OCI-LY1 (cell line): Measurements from ENCODE around the gene AGTRAP.

Experiments used
- H2AFZ ChIP-seq: fragments of 200-600 bp; sonication (generic), shearing (Covaris generic); 2 replicates; pipeline ENCODE4 v1.6.0; 2014; ENCODE audit warnings: antibody characterized with exemption, mild to moderate bottlenecking, low read length
- H3F3A ChIP-seq: fragments of 200-600 bp; sonication (generic), shearing (Covaris generic); 2 replicates; pipeline ENCODE4 v1.6.0; 2014; ENCODE audit warnings: mild to moderate bottlenecking, antibody characterized with exemption, low read length, moderate library complexity; ENCODE audit not compliant: insufficient read depth
- H3K27ac ChIP-seq: fragments of 200-600 bp; sonication (generic); 2 replicates; pipeline ENCODE4 v1.5.1; 2014; ENCODE audit warnings: low read length, mixed run types, mild to moderate bottlenecking, low read depth; ENCODE audit not compliant: poor library complexity, severe bottlenecking
- H3K27me3 ChIP-seq: fragments of 200-600 bp; sonication (generic); 2 replicates; pipeline ENCODE4 v1.6.0; 2014; ENCODE audit warnings: antibody characterized with exemption, mild to moderate bottlenecking, low read length, moderate library complexity; ENCODE audit not compliant: insufficient read depth
- H3K36me3 ChIP-seq: fragments of 200-600 bp; sonication (generic); 2 replicates; pipeline ENCODE4 v1.6.1; 2014; ENCODE audit warnings: mild to moderate bottlenecking, antibody characterized with exemption, low read length, moderate library complexity, mixed read lengths; ENCODE audit not compliant: insufficient read depth
- H3K4me1 ChIP-seq: fragments of 200-600 bp; sonication (generic); 2 replicates; pipeline ENCODE4 v1.5.1; 2014; ENCODE audit warnings: mild to moderate bottlenecking, low read length, moderate library complexity; ENCODE audit not compliant: insufficient read depth, severe bottlenecking
- H3K4me2 ChIP-seq: fragments of 200-600 bp; sonication (generic), shearing (Covaris generic); 2 replicates; pipeline ENCODE4 v1.6.1; 2014; ENCODE audit warnings: low read length
- H3K4me3 ChIP-seq: fragments of 200-600 bp; sonication (generic); 2 replicates; pipeline ENCODE4 v1.5.1; 2014; ENCODE audit warnings: low read length, low read depth, mild to moderate bottlenecking, mixed read lengths; ENCODE audit not compliant: poor library complexity, severe bottlenecking
- H3K79me2 ChIP-seq: fragments of 200-600 bp; shearing (Covaris generic); 2 replicates; pipeline ENCODE4 v1.6.1; 2016; ENCODE audit warnings: mixed run types, low read length, mixed read lengths; ENCODE audit not compliant: insufficient read depth
- H3K9ac ChIP-seq: fragments of 200-600 bp; sonication (generic), shearing (Covaris generic); 2 replicates; pipeline ENCODE4 v1.6.1; 2014; ENCODE audit warnings: mild to moderate bottlenecking, low read length, mixed read lengths
- H3K9me2 ChIP-seq: fragments of 200-600 bp; sonication (generic), shearing (Covaris generic); 2 replicates; pipeline ENCODE4 v1.6.1; 2014; ENCODE audit warnings: low read depth, mild to moderate bottlenecking, low read length, mixed read lengths
- H3K9me3 ChIP-seq: fragments of 200-600 bp; shearing (Covaris generic); 2 replicates; pipeline ENCODE4 v1.6.1; 2014; ENCODE audit warnings: low read length, mixed read lengths
- H4K20me1 ChIP-seq: fragments of 200-600 bp; sonication (generic), shearing (Covaris generic); 2 replicates; pipeline ENCODE4 v1.6.0; 2016; ENCODE audit warnings: mild to moderate bottlenecking, low read length; ENCODE audit not compliant: insufficient read depth
- EZH2 ChIP-seq: fragments of 200-600 bp; sonication (generic), shearing (Covaris generic); IDR thresholded peaks from 2 replicates; pipeline ENCODE4 v1.8.0; 2017; ENCODE audit warnings: borderline replicate concordance, mixed run types, mild to moderate bottlenecking, antibody characterized with exemption, low read length, moderate library complexity, mixed read lengths
- TF ChIP-seq, protein P1 (sequence below): fragments of 200-600 bp; sonication (generic), shearing (Covaris generic); IDR thresholded peaks from 2 replicates; pipeline ENCODE4 v1.5.1; 2017; ENCODE audit warnings: mild to moderate bottlenecking, antibody characterized with exemption, low read length, moderate library complexity, mixed read lengths

The AGTRAP gene

GRCh38 chr1:11778844-11779623 is 43.1 kb downstream of the AGTRAP start:
- TF ChIP-seq, protein P1, sequence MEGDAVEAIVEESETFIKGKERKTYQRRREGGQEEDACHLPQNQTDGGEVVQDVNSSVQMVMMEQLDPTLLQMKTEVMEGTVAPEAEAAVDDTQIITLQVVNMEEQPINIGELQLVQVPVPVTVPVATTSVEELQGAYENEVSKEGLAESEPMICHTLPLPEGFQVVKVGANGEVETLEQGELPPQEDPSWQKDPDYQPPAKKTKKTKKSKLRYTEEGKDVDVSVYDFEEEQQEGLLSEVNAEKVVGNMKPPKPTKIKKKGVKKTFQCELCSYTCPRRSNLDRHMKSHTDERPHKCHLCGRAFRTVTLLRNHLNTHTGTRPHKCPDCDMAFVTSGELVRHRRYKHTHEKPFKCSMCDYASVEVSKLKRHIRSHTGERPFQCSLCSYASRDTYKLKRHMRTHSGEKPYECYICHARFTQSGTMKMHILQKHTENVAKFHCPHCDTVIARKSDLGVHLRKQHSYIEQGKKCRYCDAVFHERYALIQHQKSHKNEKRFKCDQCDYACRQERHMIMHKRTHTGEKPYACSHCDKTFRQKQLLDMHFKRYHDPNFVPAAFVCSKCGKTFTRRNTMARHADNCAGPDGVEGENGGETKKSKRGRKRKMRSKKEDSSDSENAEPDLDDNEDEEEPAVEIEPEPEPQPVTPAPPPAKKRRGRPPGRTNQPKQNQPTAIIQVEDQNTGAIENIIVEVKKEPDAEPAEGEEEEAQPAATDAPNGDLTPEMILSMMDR: no peak
- TF ChIP-seq EZH2: no peak
- Histone ChIP-seq H4K20me1 (no peaks in the 10 kb centered on the region), H3K9ac (no peak overlapping the region), H2AFZ (no peak overlapping the region), H3K27ac (no peak overlapping the region), H3K36me3 (no peaks in the 10 kb centered on the region), H3K4me1 (peaks cover 8% of the 10 kb centered on the region), H3K9me2 (no peaks in the 10 kb centered on the region), H3K79me2 (no peaks in the 10 kb centered on the region), H3K4me2 (no peak overlapping the region), H3K27me3 (no peaks in the 10 kb centered on the region), H3F3A (no peaks in the 10 kb centered on the region), H3K4me3 (no peak overlapping the region), H3K9me3 (no peaks in the 10 kb centered on the region)

DNA sequence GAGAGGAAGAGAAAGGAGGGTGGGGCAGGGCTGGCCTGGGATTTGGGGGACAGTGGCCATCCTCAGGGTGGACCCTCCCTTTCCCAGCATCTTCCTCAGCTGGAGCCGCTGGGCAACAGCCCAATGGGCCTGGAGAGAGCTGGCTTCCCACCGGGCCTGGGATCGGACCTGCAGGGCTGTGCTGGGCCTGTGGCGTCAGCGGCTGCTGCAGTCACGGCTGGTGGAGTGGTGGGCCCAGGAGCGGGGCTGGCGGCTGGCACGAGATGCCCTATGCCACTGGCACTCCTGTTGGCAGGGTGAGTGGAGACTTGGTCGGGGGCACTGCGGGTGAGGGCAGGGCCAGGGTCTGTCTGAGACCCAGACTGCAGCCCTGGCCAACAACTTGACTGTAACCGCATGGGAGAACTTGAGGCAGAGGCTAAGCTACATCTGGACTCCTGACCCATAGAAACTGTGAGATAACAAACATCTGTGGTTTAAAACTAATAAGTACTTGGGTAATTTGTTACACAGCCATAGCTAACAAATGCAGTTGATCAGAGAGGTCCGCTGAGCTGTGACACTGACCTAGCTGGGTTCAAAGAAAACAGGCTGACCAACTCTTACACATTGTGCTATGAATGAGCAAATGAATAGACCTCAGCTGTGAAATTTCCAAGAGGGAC is 43.9 kb downstream of the AGTRAP start:
- no peaks in the 10 kb centered on the region for H3F3A ChIP-seq
- H4K20me1 ChIP-seq: no peaks in the 10 kb centered on the region
- H3K27ac ChIP-seq: no peak overlapping the region
- no peak overlapping the region for H3K4me3 ChIP-seq
- no peaks in the 10 kb centered on the region for H3K27me3 ChIP-seq
- no peaks in the 10 kb centered on the region for H3K79me2 ChIP-seq
- H3K4me1 ChIP-seq: peaks cover 14% of the 10 kb centered on the region
- no peak overlapping the region for H3K4me2 ChIP-seq
- H3K36me3 ChIP-seq: no peaks in the 10 kb centered on the region
- no peaks in the 10 kb centered on the region for H3K9me2 ChIP-seq
- H3K9ac ChIP-seq: no peak overlapping the region
- TF ChIP-seq, protein P1: no peak
- no peak for TF ChIP-seq EZH2
- H2AFZ ChIP-seq: no peak overlapping the region
- H3K9me3 ChIP-seq: no peaks in the 10 kb centered on the region

DNA sequence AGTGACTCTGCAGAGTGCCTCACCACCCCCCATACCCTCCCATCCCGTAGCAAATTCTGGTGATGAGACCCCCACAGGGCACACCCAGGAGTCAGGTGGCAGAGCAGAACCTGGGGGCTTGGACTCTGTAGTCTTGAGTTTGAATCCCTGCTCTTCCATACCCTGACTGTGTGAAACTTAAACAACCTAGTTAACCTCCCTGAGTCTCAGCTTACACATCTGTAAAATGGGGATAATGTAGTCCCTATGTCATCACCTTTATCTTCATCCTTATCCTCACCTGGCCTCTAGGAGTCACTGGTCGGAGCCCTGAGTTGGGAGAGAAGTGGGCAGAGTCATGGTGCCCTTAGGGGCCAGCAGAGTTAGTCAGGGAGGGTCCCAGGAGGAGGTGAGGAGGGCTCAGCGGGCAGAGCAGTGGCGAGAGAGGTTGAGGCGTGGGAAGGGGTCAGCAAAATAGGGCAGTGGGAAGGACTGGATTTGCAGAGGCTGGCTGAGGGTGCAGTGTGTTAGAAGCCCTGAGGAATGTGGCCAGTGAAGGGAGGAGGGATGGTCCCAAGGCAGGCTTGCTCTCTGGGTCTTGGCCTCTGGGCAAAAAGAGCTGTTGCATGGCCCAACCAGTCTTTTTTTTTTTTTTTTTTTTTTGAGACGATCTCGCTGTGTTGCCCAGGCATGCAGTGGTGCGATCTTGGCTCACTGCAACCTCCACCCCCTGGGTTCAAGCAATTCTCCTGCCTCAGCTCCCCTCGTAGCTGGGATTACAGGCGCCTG is 44.6 kb downstream of the AGTRAP start:
- H3K36me3 ChIP-seq: no peaks in the 10 kb centered on the region
- H3K27me3 ChIP-seq: no peaks in the 10 kb centered on the region
- peaks cover 21% of the 10 kb centered on the region for H3K4me1 ChIP-seq
- no peaks in the 10 kb centered on the region for H3F3A ChIP-seq
- TF ChIP-seq, protein P1: no peak
- TF ChIP-seq EZH2: no peak
- no peaks in the 10 kb centered on the region for H3K79me2 ChIP-seq
- no peak overlapping the region for H3K4me3 ChIP-seq
- H3K9me2 ChIP-seq: no peaks in the 10 kb centered on the region
- no peaks in the 10 kb centered on the region for H3K9me3 ChIP-seq
- no peak overlapping the region for H3K9ac ChIP-seq
- H2AFZ ChIP-seq: no peak overlapping the region
- H4K20me1 ChIP-seq: no peaks in the 10 kb centered on the region
- H3K27ac ChIP-seq: no peak overlapping the region
- no peak overlapping the region for H3K4me2 ChIP-seq
